MG63 (cell line): ENCODE results near the gene ZNF212. TPM values are rescaled to one million over a fixed set of nuclear protein-coding genes. Genes with fewer than 3 reads are reported as not detected.
"Not testable (repeated sequence)": the region's sequence is repeated elsewhere in the genome, so short reads cannot be mapped to it uniquely, and the experiment has no call there.

Experiments
- DNase-seq: peaks from one replicate; pipeline ENCODE4 v3.0.0-alpha.2; 2020
- H3K27me3 ChIP-seq: fragments of 250-450 bp; sonication (Bioruptor Pico); 2 replicates; pipeline ENCODE4 v1.5.1; 2020; ENCODE audit warnings: mild to moderate bottlenecking, moderate library complexity
- H3K36me3 ChIP-seq: fragments of 250-450 bp; sonication (Bioruptor Pico); 2 replicates; pipeline ENCODE4 v1.5.1; 2020; ENCODE audit warnings: mild to moderate bottlenecking, moderate library complexity
- H3K4me3 ChIP-seq: fragments of 250-450 bp; sonication (Bioruptor Pico); 2 replicates; pipeline ENCODE4 v1.5.1; 2020; ENCODE audit warnings: mild to moderate bottlenecking, moderate library complexity
- H3K9me3 ChIP-seq: fragments of 250-450 bp; sonication (Bioruptor Pico); 2 replicates; pipeline ENCODE4 v1.5.1; 2020; ENCODE audit warnings: mild to moderate bottlenecking, moderate library complexity
- total RNA-seq: library from RNA; depleted of rRNA; stranded (reverse); fragments of >200 nt; shearing (Covaris generic); gene quantifications from 2 replicates; pipeline ENCODE4 v1.2.3, GENCODE V29; 2014; ENCODE audit warnings: low replicate concordance

The ZNF212 gene
- total RNA-seq, 1 experiment from 2014 or later: 8.0 TPM

DNA sequence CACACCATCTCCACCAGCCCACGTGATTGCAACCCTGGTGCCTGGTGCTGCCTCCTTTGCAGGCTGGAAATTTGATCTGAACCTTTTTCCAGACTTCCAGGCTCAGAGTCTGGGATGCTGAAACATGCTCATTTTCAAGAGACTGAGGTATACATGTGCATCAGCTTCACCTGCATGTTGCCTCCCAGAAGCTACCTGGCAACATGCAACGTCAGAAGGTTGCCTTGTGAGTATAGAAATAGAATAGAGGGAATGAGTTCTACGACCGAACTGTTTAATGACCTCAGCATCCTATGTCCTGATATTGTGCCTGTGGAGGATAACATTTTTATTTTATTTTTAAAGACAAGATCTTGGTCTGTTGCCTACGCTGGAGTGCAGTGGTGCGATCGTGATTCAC is 1.9 kb upstream of the ZNF212 start:
- no peaks in the 10 kb centered on the region for H3K27me3 ChIP-seq
- no peak for DNase-seq
- H3K9me3 ChIP-seq: peaks cover under 1% of the 10 kb centered on the region; the same call in 1 of the 2 replicates
- H3K4me3 ChIP-seq: no peak overlapping the region
- peaks cover 2% of the 10 kb centered on the region for H3K36me3 ChIP-seq

DNA sequence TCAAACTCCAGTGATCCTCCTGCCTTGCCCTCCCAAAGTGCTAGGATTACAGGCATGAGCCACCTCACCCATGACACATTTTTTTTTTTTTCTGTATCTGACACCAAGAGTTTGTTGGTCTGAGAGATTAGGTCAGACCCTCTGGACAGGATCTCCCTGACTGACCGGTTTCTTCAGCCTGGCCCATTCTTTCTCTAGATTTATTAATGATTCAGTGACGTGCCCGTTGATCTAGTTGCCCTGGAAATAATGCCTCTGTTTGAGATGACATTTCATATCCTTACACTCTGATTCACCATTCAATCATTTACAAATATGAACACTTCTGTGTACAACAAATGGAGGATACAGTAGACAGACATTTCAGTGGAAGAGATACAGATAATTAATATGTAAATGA is 1.4 kb upstream of the ZNF212 start:
- DNase-seq: no peak
- H3K4me3 ChIP-seq: no peak overlapping the region
- no peaks in the 10 kb centered on the region for H3K27me3 ChIP-seq
- peaks cover 4% of the 10 kb centered on the region for H3K9me3 ChIP-seq
- peaks cover 5% of the 10 kb centered on the region for H3K36me3 ChIP-seq

DNA sequence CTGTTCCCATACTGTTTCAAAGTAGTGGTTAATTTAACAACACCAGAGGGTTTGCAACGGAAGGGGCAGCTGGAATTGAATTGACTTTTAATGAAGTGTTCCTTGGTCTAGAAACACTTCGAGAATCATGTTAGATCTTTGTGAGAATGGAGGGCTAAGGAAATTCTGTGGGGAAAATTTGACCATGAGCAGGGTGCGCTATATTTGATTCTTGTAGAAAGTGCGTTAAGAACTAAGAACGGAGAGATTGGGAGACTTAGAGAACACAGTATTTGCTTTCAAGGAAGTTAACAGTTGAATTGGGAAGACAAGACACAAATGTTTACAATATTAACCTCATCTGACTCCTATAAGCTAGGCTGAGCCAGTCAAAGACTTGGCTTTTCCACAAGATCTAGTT is 1.2 kb downstream of the ZNF212 start:
- DNase-seq: no peak

DNA sequence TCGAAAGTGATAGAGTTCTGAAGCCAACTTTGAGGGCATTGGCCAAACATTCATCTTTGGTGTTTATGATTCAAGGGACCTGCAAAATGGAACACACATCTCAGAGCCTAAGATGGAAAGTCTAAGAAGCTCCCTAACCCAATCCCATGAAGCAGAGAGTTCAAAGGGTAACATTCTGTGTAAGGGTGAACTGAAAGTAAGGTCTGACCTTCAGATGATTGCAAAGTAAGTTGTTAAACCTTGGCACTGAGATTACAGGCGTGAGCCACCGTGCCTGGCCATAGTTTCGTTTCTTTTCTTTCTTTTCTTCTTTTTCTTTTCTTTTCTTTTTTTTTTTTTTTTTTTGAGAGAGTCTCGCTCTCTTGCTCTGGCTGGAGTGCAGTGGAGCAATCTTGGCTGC is 2.2 kb downstream of the ZNF212 start:
- H3K9me3 ChIP-seq: peaks cover 4% of the 10 kb centered on the region
- H3K27me3 ChIP-seq: no peaks in the 10 kb centered on the region
- no peak overlapping the region for H3K4me3 ChIP-seq
- DNase-seq: no peak
- H3K36me3 ChIP-seq: peaks cover 5% of the 10 kb centered on the region

More for the DNA sequence above, 1.2 kb downstream of the ZNF212 start:
- Histone ChIP-seq H3K4me3 (peak overlapping the region; percentile 88), H3K36me3 (peaks cover 5% of the 10 kb centered on the region), H3K27me3 (no peaks in the 10 kb centered on the region), H3K9me3 (peaks cover 4% of the 10 kb centered on the region)

DNA sequence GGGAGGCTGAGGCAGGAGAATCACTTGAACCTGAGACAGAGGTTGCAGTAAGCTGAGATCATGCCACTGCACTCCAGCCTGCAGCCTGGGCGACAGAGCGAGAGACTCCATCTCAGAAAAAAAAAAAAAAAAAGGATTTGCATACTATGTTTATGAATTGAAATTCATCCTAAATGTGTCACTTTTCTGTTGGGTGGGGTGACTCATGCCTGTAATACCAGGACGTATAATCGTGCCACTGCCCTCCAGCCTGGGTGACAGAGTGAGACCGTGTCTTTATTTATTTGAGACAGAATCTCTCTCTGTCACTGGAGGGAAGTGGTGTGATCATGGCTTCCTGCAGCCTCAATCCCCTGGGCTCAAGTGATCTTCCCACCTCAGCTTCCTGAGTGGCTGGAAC is 5.8 kb downstream of the ZNF212 start:
- H3K4me3 ChIP-seq: no peak overlapping the region
- no peaks in the 10 kb centered on the region for H3K27me3 ChIP-seq
- H3K36me3 ChIP-seq: peaks cover 5% of the 10 kb centered on the region
- no peak for DNase-seq
- H3K9me3 ChIP-seq: peaks cover 4% of the 10 kb centered on the region

DNA sequence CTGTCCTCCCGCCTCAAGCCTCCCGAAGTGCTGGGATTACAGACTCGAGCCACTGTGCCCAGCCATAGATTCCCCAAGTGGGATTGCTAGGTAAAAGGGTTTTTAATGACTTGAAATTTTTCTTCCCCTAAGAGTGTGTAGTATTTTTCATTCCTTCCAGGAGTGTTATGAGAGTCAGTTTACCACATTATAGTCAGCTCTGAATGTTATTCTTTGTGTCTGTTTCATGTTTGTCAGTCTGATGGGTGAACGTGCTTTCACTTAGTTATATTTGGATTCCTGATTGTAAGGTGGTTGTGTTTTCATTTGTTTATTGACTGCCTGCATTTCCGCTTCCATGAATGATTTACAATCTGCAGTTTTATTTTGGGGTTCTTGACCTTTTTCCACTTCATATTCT is 6.3 kb downstream of the ZNF212 start:
- no peak for DNase-seq
- peaks cover 4% of the 10 kb centered on the region for H3K9me3 ChIP-seq
- H3K27me3 ChIP-seq: no peaks in the 10 kb centered on the region
- no peak overlapping the region for H3K4me3 ChIP-seq
- peaks cover 5% of the 10 kb centered on the region for H3K36me3 ChIP-seq

DNA sequence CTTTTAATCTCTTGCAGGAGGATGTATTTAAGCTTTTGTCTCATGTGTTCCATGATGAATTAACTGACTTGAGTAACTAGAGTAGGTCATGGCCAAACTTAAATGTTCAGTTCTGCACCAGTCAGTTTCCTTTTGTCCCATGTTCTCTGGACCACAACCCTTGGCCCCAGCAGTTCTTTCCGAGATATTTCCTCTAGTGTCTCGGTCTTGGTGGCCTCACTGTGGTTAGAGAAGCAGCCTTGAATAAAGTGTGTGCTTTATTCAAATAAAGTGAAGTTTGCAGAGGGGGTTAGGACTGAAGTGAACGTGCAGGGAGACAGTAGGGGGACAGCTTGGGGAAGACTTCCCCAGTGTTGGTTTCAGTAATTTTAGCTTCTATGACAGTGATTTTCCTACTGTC is 9.3 kb downstream of the ZNF212 start:
- no peaks in the 10 kb centered on the region for H3K9me3 ChIP-seq
- no peaks in the 10 kb centered on the region for H3K36me3 ChIP-seq
- DNase-seq: no peak
- no peaks in the 10 kb centered on the region for H3K27me3 ChIP-seq
- H3K4me3 ChIP-seq: no peak overlapping the region

DNA sequence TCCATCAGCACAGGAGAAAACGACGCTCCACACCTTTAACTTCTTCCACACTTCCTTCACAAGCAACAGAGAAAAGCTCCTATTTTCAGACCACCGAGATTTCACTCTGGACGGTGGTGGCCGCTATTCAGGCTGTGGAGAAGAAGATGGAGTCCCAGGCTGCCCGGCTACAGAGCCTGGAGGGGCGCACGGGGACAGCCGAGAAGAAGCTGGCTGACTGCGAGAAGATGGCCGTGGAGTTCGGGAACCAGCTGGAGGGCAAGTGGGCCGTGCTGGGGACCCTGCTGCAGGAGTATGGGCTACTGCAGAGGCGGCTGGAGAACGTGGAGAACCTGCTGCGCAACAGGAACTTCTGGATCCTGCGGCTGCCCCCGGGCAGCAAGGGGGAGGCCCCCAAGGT is 10.7 kb downstream of the ZNF212 start:
- H3K27me3 ChIP-seq, H3K4me3 ChIP-seq, DNase-seq, H3K9me3 ChIP-seq, H3K36me3 ChIP-seq: not testable (repeated sequence)

DNA sequence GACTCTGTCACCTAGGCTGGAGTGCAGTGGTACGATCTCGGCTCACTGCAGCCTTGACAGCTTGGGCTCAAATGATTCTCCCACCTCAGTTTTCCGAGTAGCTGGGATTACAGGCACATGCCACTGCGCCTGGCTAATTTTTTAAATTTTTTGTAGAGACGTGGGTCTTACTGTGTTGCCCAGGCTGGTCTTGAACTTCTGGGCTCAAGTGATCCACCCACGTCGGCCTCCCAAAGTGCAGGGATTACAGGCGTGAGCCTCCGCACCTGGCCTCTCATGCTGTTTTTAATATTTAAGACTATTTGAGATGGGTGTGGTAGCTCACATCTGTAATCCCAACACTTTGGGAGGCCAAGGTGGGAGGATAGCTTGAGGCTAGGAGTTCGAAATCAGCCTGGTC is 12.1 kb downstream of the ZNF212 start:
- not testable (repeated sequence) for H3K36me3 ChIP-seq, DNase-seq, H3K9me3 ChIP-seq, H3K4me3 ChIP-seq, H3K27me3 ChIP-seq

DNA sequence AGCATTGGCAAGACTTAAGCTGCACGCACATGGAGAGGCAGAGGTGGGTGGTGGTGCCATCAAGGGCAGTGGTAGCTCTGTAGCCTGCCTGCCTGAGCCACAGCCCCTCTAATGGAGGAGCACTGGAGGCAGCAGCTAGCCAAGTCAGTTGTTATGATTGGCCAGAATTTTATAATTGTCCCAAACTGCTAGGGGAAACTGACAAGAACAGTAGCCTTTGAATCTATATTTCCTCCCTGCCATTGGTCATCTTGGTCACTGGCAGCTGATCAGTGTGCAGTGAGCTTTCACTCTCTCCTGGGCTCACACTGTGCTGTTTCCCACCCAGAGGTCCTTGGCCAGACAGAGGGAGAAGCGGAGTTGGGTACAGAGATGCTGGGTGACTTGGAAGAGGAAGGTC is 12.9 kb downstream of the ZNF212 start:
- H3K27me3 ChIP-seq: no peaks in the 10 kb centered on the region
- H3K36me3 ChIP-seq: no peaks in the 10 kb centered on the region
- H3K4me3 ChIP-seq: no peak overlapping the region
- no peak for DNase-seq
- no peaks in the 10 kb centered on the region for H3K9me3 ChIP-seq

DNA sequence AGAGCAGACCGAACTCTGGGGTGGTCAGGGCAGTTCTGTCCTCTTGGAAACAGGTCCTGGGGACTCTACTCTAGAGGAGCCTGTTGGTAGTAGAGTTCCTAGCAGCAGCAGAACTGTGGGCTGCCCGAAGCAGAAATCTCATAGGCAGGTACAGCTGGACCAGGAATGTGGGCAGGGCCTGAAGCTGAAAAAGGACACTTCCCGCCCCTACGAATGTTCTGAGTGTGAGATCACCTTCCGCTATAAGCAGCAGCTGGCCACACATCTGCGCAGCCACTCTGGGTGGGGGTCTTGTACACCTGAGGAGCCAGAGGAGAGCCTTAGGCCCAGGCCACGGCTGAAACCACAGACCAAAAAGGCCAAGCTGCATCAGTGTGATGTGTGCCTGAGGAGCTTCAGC is 14.2 kb downstream of the ZNF212 start:
- no peaks in the 10 kb centered on the region for H3K27me3 ChIP-seq
- no peak for DNase-seq
- H3K9me3 ChIP-seq: no peaks in the 10 kb centered on the region
- H3K36me3 ChIP-seq: no peaks in the 10 kb centered on the region
- H3K4me3 ChIP-seq: no peak overlapping the region

DNA sequence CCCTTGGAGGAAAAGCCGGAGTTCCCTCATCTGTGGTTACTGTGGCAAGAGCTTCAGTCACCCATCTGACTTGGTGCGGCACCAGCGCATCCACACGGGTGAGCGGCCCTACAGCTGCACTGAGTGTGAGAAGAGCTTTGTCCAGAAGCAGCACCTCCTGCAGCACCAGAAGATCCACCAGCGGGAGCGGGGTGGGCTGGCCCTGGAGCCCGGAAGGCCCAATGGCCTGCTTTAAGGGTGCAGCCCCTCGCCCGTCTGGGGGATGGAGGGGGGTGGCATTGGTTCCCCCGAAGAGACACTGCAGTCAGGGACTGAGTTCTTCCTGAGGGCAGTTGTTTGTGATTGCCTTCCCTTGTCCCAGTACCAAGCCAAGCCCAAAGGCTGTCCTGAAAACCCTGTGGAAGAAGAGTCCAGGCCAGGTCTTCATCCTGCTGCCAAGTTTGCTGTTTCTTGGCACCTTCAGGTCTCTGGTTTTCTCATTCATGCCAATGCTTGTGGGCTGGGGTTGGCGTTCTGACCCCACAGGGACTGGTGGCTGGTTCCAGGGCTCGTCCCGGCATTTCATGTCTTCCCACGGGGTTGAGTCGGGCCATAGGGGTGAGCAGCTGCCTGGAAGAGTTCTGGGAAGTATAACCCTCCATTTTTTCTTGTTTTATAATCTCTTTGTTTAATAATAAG is 14.9 kb downstream of the ZNF212 start:
- Histone ChIP-seq H3K4me3 (no peak overlapping the region), H3K36me3 (no peaks in the 10 kb centered on the region), H3K9me3 (no peaks in the 10 kb centered on the region), H3K27me3 (no peaks in the 10 kb centered on the region)
- no peak for DNase-seq

DNA sequence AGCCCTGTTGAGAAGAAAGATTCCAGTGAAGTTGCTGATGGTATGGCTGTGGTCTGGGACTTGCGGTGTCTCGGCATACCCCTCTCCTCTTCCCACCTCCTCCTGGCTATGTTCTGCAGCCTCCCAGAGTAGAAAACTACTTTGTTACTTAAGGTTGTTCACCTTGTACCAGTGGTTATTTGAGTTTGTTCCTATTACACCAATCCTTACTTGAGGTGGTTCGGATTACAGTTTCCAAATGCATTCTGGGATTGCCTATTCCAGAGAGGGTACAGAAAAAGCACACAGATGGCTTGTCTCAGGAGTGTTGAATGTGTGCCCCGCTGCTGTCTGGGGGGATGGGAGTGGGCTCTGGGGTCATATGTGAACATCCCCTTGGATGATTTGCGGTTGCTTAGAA is 15.7 kb downstream of the ZNF212 start:
- Histone ChIP-seq H3K9me3 (no peaks in the 10 kb centered on the region), H3K36me3 (no peaks in the 10 kb centered on the region), H3K27me3 (no peaks in the 10 kb centered on the region), H3K4me3 (no peak overlapping the region)
- no peak for DNase-seq

DNA sequence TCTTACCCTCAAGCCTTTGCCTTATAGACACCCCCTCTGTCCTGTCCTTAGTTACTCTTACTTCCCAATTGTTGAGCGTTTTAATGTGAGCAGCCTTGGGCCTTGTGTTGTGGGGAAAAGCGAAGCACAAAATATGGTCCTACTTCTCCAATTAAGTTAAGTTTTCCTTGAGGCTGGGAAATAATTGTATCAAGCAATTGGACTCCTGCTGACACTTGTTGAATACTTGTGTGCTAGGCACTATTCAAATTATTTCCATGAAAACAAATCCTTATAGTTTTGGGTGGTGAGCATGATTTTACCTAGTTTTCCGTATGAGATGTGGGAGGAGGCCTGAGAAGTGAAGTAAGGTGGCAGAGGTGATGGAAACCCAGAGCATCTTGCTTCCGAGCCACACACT is 17.1 kb downstream of the ZNF212 start:
- no peak for DNase-seq
- Histone ChIP-seq H3K27me3 (no peaks in the 10 kb centered on the region), H3K36me3 (no peaks in the 10 kb centered on the region), H3K9me3 (no peaks in the 10 kb centered on the region), H3K4me3 (no peak overlapping the region)

DNA sequence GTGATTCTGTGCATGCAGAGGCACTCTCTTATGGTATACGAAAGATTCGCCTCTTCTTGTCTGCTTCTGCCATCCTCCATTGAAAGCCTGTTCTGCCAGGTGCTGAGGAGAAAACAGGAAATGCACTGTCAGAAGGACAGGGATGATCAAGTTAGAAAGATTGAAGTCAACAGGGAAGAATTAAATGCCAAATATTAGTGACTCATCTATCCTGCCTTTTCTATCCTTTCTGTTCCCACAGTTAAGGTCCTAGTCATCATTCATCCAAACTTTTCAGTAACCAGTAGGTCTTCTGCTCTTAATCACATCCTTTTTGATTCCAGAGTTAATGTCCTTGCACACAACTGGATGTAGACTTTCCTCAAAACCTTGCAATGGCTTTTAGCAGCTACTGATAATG is 17.7 kb downstream of the ZNF212 start:
- Histone ChIP-seq H3K27me3 (no peaks in the 10 kb centered on the region), H3K9me3 (no peaks in the 10 kb centered on the region), H3K4me3 (no peak overlapping the region), H3K36me3 (no peaks in the 10 kb centered on the region)
- no peak for DNase-seq

DNA sequence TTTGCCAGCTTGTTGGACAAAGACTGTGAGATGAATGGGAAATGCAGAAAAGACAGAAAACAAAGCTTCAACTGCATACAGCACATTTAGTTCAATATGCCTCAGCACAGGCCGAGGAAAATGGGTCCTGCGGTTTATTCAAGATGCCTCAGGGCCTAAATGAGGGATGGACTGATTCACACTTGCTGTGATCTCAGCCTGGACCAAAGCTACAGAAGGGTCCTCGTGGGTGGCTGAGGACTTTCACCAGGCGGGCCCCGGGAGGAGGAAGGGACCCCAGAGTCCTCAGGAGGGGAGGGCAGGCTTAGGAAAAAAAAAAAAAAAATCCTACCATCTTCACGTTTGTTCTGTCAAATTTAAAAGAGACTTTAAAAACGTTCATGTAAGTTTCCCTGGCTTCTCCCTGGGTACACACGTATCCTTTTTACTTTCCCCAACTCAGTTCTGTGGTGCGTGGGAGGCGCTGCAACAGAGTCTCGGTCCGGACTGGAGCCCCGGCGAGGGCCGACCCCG is 21.9 kb downstream of the ZNF212 start:
- peaks cover 6% of the 10 kb centered on the region for H3K36me3 ChIP-seq
- H3K27me3 ChIP-seq: no peaks in the 10 kb centered on the region
- peak; percentile 39 for DNase-seq
- H3K4me3 ChIP-seq: peak overlapping the region; percentile 65
- H3K9me3 ChIP-seq: no peaks in the 10 kb centered on the region

DNA sequence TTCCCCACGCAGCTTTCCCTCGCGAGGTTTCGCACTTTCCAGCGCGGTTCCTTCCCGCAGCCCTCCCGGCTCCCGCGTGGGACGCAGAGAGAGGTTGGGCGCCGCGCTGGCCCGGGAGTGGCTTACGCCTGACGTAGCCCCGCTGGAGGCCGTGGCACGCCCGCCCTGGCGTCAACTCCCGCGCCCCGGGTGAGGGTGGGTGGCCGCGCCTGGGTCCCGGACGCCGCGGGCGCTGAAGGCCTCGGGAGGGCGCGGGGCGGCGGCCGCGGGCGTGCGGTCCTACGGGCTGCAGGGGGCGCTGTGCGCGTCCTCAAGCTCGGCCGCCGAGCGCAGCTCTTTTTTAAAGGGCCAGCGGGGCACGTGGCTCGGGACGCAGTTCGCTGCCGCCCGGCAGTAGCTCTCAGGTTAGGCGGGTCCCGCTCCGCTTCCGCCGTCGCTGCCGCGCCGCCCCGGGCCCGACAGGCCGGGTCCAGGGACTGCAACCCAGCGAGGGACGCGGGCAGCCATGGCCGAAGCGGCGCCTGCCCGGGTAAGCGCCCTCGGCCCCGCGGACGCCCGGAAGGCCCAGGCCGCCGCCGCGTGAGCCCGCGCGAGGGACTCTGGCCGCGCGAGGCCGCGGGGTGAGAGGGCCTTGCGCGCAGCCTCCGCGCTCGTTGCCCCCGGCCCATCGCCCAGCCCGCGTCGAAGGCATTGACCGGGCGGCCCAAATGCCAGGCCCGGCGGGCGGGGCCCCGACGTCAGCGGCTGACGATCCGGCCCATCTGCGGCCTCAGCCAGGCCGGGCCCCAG is 22.6 kb downstream of the ZNF212 start, which contains the start of gene ZNF783:
Gene ZNF783 (plus strand): TSS at position 368 of the 789 bp plus-strand sequence. CDS start 138 bp downstream, at position 506.
- Histone ChIP-seq H3K27me3 (no peaks in the 10 kb centered on the region), H3K36me3 (peaks cover 6% of the 10 kb centered on the region), H3K9me3 (no peaks in the 10 kb centered on the region), H3K4me3 (peak within 1 kb of the TSS; percentile 65)
- peak; percentile 87 for DNase-seq

DNA sequence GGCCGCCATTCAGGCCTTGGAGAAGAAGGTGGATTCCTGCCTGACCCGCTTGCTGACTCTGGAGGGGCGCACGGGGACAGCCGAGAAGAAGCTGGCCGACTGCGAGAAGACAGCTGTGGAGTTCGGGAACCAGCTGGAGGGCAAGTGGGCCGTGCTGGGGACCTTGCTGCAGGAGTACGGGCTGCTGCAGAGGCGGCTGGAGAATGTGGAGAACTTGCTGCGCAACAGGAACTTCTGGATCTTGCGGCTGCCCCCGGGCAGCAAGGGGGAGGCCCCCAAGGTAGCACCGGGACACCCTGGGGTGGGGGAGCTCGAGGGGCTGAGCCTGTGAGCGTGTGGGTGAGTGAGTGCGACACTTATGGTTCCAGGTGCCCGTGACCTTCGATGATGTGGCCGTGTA is 27.0 kb downstream of the ZNF212 start:
- Histone ChIP-seq H3K27me3 (no peaks in the 10 kb centered on the region), H3K4me3 (no peak overlapping the region), H3K9me3 (no peaks in the 10 kb centered on the region), H3K36me3 (peaks cover 16% of the 10 kb centered on the region)
- no peak for DNase-seq
